Esophagus muscularis mucosa (tissue), 4 donors: ENCODE data around the gene SEC31A. TPM values are rescaled to one million over a fixed set of nuclear protein-coding genes. Genes with fewer than 3 reads are reported as not detected.

Experiments
- DNase-seq: peaks from one replicate; pipeline ENCODE4 v3.0.0-alpha.2; 2017; ENCODE audit errors: extremely low spot score
- H3K27ac ChIP-seq, 4 donors: fragments of 200-600 bp; sonication (generic); replicated peaks in 1 of 4; 1 replicate in 3 of 4; 2 replicates in 1 of 4; pipeline ENCODE4 v1.5.1; 2016 to 2019; ENCODE audit warnings: mild to moderate bottlenecking in 1 of 4
- H3K27me3 ChIP-seq, 4 donors: fragments of 200-600 bp; sonication (generic); one replicate each; pipeline versions ENCODE4 v1.5.1 to v1.6.0; 2016 to 2019
- H3K36me3 ChIP-seq, 4 donors: fragments of 200-600 bp; sonication (generic); one replicate each; pipeline ENCODE4 v1.5.1; 2016 to 2019
- H3K4me1 ChIP-seq, 4 donors: fragments of 200-600 bp; sonication (generic); one replicate each; pipeline ENCODE4 v1.5.1; 2016 to 2019
- H3K4me3 ChIP-seq, 4 donors: fragments of 200-600 bp; sonication (generic); 1 replicate in 2 of 4; 2 replicates in 2 of 4; pipeline ENCODE4 v1.5.1; 2016 to 2019; ENCODE audit warnings: mild to moderate bottlenecking in 4 of 4, moderate library complexity in 1 of 4
- H3K9me3 ChIP-seq, 4 donors: fragments of 200-600 bp; sonication (generic); 1 replicate in 3 of 4; 2 replicates in 1 of 4; pipeline ENCODE4 v1.5.1; 2016 to 2019
- EP300 ChIP-seq: sonication (generic); formaldehyde crosslinking; IDR thresholded peaks from one replicate; pipeline ENCODE4 v1.6.1; 2017; ENCODE audit warnings: antibody characterized with exemption
- POLR2A ChIP-seq: fragments of 450-650 bp; IDR thresholded peaks from one replicate; pipeline ENCODE4 v1.6.1; 2017; ENCODE audit warnings: antibody characterized with exemption, moderate library complexity, mild to moderate bottlenecking, low read depth
- POLR2AphosphoS5 ChIP-seq, 2 donors: sonication (generic); formaldehyde crosslinking; IDR thresholded peaks; one replicate each; pipeline ENCODE4 v1.6.1; 2017; ENCODE audit warnings: antibody characterized with exemption in 2 of 2
- WGBS: methylation state at CpG from one replicate; pipeline ENCODE4 v1.1.5; 2018; 5-methylcytosine and 5-hydroxymethylcytosine counted together
- intact Hi-C: fragments of 100-400 bp; cut with DNase I; formaldehyde crosslinking; loops from one replicate; pipeline ENCODE4 v1.15.1; 2023
- total RNA-seq, 4 donors: library from RNA; depleted of rRNA; stranded (reverse); fragments of >200 nt; gene quantifications; one replicate each; pipeline versions ENCODE4 v1.1.0 to v1.2.1, GENCODE V29; 2016
- TF ChIP-seq, protein P1 (sequence below), 3 experiments: fragments of 200-600 bp in 2 of 3; fragments of 450-650 bp in 1 of 3; sonication (generic) in 2 of 3; IDR thresholded peaks; one replicate each; pipeline ENCODE4 v1.5.1; 2017 to 2019; ENCODE audit warnings: antibody characterized with exemption in 3 of 3, mild to moderate bottlenecking in 2 of 3, moderate library complexity in 1 of 3

Gene SEC31A
- total RNA-seq, 4 donors from 2014 or later: 117 to 146 (median 131) TPM

DNA sequence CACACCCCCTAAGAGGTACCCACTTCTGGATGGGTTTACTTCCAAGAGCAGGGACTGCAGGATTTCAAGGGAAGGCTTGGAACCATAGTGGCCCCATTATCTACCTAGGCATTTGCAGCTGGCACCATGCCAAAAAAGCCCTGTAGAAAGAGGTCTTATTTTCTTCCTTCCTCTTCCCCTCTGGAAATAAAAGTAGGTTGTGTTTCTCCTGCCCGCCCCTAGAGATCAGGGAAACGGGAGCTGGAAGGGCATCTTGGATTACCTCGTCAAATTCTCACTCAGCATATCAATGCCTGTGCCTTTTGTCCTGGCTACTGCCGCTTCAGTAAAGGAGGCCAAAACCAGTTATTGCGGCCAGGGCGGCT lies 93.9 kb downstream of the SEC31A start:
- H3K4me1 ChIP-seq: peaks cover 16 to 44% (median 40%) of the 10 kb centered on the region in 4 donors
- intact Hi-C loops: loop anchor here (5.0 to 10.0 kb wide), 2 partner anchors 218 to 335 kb away; partner anchors contain the start of gene LIN54
- peak overlapping the region in 3 of 4 donors; percentile 77 to 83 (median 80) for H3K27ac ChIP-seq

DNA sequence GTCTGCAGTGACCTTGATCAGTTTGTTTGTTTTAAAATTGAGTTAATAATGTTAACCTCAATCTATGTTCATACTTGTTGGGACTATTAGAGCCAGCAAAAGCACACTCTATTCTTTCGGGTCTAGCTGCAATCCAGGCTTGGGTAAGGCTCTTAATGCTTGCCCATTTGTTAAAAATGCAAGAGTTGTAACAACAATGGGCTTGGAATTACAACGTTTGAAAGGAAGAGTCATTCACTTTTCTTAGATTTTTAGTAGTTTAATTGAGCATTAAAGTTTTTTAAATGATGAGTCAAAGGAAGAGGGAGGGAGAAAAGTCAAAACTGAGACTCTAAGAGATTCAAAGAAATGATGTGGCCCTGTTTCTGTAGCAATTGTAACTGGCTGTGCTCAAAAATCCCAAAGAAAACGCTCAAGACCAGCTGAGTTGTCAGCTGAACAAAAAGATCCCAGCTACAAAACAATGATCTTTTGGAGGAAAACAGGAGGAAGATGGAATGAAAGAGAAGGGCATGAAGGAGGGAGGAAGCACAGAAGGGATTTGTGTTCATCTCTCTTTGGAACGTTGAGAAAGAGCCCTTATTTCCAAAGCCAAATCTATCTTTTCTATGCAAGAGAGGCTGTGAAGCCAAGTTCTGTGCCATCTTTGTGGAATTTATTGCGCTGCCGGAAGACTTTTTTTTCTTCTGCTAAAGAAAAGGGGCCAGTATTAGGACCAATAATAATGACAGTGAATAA lies 97.9 kb downstream of the SEC31A start:
- Histone ChIP-seq H3K4me3 (no peak overlapping the region), H3K36me3 (no peaks in the 10 kb centered on the region), H3K27me3 (no peaks in the 10 kb centered on the region), H3K27ac (no peak overlapping the region), H3K4me1 (peaks cover 16 to 56% (median 49%) of the 10 kb centered on the region in 4 donors), H3K9me3 (no peaks in the 10 kb centered on the region)
- no peak for TF ChIP-seq POLR2A
- no peak for TF ChIP-seq EP300
- TF ChIP-seq, protein P1, sequence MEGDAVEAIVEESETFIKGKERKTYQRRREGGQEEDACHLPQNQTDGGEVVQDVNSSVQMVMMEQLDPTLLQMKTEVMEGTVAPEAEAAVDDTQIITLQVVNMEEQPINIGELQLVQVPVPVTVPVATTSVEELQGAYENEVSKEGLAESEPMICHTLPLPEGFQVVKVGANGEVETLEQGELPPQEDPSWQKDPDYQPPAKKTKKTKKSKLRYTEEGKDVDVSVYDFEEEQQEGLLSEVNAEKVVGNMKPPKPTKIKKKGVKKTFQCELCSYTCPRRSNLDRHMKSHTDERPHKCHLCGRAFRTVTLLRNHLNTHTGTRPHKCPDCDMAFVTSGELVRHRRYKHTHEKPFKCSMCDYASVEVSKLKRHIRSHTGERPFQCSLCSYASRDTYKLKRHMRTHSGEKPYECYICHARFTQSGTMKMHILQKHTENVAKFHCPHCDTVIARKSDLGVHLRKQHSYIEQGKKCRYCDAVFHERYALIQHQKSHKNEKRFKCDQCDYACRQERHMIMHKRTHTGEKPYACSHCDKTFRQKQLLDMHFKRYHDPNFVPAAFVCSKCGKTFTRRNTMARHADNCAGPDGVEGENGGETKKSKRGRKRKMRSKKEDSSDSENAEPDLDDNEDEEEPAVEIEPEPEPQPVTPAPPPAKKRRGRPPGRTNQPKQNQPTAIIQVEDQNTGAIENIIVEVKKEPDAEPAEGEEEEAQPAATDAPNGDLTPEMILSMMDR (IDR thresholded peaks at IDR 0.05): no peak
- no peak for TF ChIP-seq POLR2AphosphoS5 (IDR thresholded peaks at IDR 0.05)
- no peak for DNase-seq
- intact Hi-C loops: loop anchor here (10.0 kb wide), 1 partner anchor 222 kb away; the partner anchor contains the start of gene LIN54
- 61% methylated on average over 6 of the region's 6 CpGs for whole genome bisulfite sequencing

More for the DNA sequence above, 93.9 kb downstream of the SEC31A start:
- Histone ChIP-seq H3K9me3 (no peaks in the 10 kb centered on the region), H3K27me3 (no peaks in the 10 kb centered on the region), H3K36me3 (no peaks in the 10 kb centered on the region), H3K4me3 (peak overlapping the region; percentile 66 to 94 (median 80))
- TF ChIP-seq, protein P1 (IDR thresholded peaks at IDR 0.05): no peak
- TF ChIP-seq POLR2A (no peak), EP300 (no peak), POLR2AphosphoS5 (IDR thresholded peaks at IDR 0.05) (no peak)
- no peak for DNase-seq
- WGBS: 55% methylated on average over 6 of the region's 6 CpGs

DNA sequence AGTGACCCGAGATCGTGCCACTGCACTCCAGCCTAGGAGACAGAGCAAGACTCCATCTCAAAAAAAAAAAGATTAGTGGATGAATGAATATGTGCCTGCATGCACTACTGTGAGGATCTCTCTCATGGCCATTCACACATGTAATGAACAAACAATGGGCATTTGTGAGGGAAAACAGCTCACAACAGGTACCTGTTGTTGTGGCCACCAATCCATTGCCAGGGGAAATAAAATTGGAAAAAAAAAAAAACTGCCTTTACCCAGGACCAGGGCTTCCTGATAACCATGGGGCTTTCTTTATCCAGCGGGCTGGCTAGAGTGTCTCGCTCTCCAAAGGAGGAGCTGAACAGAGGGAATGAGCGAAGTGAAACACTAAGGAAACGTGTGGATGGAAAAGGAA lies 99.8 kb downstream of the SEC31A start:
- WGBS: 92% methylated on average over 6 of the region's 6 CpGs
- no peak for DNase-seq
- intact Hi-C loops: loop anchor here (10.0 kb wide), 1 partner anchor 224 kb away; the partner anchor contains the start of gene LIN54
- H3K4me3 ChIP-seq: no peak overlapping the region
- H3K9me3 ChIP-seq: no peaks in the 10 kb centered on the region
- TF ChIP-seq POLR2A (no peak), EP300 (no peak), POLR2AphosphoS5 (IDR thresholded peaks at IDR 0.05) (no peak)
- TF ChIP-seq, protein P1 (IDR thresholded peaks at IDR 0.05): no peak
- no peaks in the 10 kb centered on the region for H3K36me3 ChIP-seq
- H3K4me1 ChIP-seq: peaks cover 8 to 57% (median 47%) of the 10 kb centered on the region in 4 donors
- H3K27me3 ChIP-seq: no peaks in the 10 kb centered on the region
- no peak overlapping the region for H3K27ac ChIP-seq

GRCh38 chr4:82790060-82790660 lies 100.8 kb downstream of the SEC31A start:
- peak overlapping the region in 1 of 4 donors; percentile 53 for H3K27ac ChIP-seq
- H3K4me3 ChIP-seq: no peak overlapping the region
- intact Hi-C loops: loop anchor here (10.0 kb wide), 1 partner anchor 225 kb away; the partner anchor contains the start of gene LIN54
- H3K9me3 ChIP-seq: no peaks in the 10 kb centered on the region
- peaks cover 8 to 66% (median 56%) of the 10 kb centered on the region in 4 donors for H3K4me1 ChIP-seq
- no peaks in the 10 kb centered on the region for H3K27me3 ChIP-seq
- 87% methylated on average over 8 of the region's 8 CpGs for whole genome bisulfite sequencing
- no peak for DNase-seq
- no peaks in the 10 kb centered on the region for H3K36me3 ChIP-seq
- TF ChIP-seq, protein P1 (IDR thresholded peaks at IDR 0.05): no peak
- TF ChIP-seq EP300: no peak
- no peak for TF ChIP-seq POLR2AphosphoS5 (IDR thresholded peaks at IDR 0.05)
